A375 (cell line): ENCODE data around the gene STK25. TPM values are rescaled to one million over a fixed set of nuclear protein-coding genes. Genes with fewer than 3 reads are reported as not detected.

ENCODE experiments used
- small RNA-seq: library from RNA; depleted of rRNA; stranded (forward); fragments of <200 nt; gene quantifications from one replicate; pipeline ENCODE3, GENCODE V24; 2014
- total RNA-seq: library from RNA; depleted of rRNA; stranded (reverse); fragments of >200 nt; shearing (Covaris generic); gene quantifications from 2 replicates; pipeline ENCODE4 v1.2.3, GENCODE V29; 2014; rRNA removed

Gene STK25
- 91.4 and 92.6 TPM in 2 replicates for total RNA-seq

DNA sequence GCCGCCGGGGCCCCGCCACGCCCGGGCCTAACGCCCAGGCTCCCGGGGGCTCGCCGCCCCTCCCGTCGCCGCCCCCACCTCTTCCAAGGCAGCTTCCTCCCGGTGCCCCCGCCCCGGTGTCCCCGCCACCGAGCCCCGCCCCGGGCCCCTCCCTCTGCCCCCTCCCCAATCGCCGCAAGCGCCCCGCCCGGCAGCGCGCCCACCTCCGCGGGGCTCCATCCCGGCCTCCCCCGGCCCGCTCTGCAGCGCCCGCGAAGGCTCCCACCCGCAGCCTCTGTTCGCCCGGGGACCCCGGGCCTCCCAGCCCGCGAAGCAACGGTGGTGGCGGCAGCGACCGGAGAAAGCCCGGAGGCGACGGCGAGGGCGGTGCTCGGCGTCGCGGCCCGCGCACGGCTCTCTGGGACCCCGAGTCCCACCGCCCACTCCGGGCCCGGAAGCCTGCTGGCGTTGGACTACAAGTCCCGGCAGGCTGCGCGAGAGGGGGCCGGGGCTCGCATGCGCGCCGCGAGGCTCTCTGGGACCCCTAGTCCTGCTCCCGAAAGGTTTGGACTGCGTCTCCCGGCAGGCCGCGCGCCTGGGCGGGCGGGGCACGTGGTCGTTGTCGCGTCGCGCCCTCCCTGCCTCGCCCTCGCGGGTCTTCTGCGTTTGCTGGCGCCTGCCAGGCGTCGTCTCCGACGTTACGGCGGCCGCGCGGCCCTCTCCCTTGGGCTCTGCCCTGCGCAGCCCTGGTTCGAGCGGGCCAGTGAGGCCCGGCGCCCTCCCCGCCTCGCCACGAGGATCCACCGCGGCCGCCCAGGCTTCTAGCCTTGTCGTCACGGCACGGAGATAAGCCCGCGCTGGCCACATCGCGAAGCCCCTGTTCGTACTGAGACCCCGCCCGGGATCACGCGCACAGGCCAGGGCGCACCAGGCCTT lies at the start of gene STK25:
TSS of gene STK25 (minus strand) at position 345 of the 915 bp plus-strand sequence. CDS start 549 bp downstream, outside the sequence.

Small RNA genes lying within 50 kb of the gene (small RNA-seq; reads per million reads assigned to genes)
- not detected for gene MIR3133

Other genes starting within 250 kb of the STK25 start
- 326 and 357 TPM in 2 replicates for gene HDLBP, start 192.9 kb downstream of the STK25 start, total RNA-seq
- gene SEPTIN2, start 192.7 kb downstream of the STK25 start, total RNA-seq, result 129 and 137 TPM in 2 replicates
- gene FARP2, start 152.3 kb downstream of the STK25 start, total RNA-seq, result 27.8 and 28.4 TPM in 2 replicates
- 5.1 and 8.0 TPM in 2 replicates for gene BOK, start 50.2 kb upstream of the STK25 start, total RNA-seq
- 60.0 and 64.0 TPM in 2 replicates for gene THAP4, start 128.6 kb upstream of the STK25 start, total RNA-seq
- gene ATG4B, start 129.1 kb upstream of the STK25 start, total RNA-seq, result 23.7 and 40.7 TPM in 2 replicates
- gene DTYMK, start 178.2 kb upstream of the STK25 start, total RNA-seq, result 52.4 and 56.2 TPM in 2 replicates
- gene ING5, start 193.5 kb upstream of the STK25 start, total RNA-seq, result 37.2 and 47.0 TPM in 2 replicates
- gene D2HGDH, start 226.0 kb upstream of the STK25 start, total RNA-seq, result 21.9 and 26.9 TPM in 2 replicates